Neuronal stem cell (in vitro differentiated cells): ENCODE measurements around the gene CMTM1.

Experiments used
- DNase-seq: peaks from one replicate; pipeline ENCODE4 v3.0.0-alpha.2; 2013; ENCODE audit warnings: low spot score
- H2AFZ ChIP-seq: one replicate; pipeline ENCODE4 v1.6.1; 2013; ENCODE audit warnings: mild to moderate bottlenecking, low read length, inconsistent platforms
- H2AK5ac ChIP-seq: 2 replicates; pipeline ENCODE4 v1.6.1; 2013; ENCODE audit warnings: low read depth, mild to moderate bottlenecking, inconsistent platforms, low read length, moderate library complexity, mixed read lengths
- H2BK120ac ChIP-seq: 2 replicates; pipeline ENCODE4 v1.6.1; 2013; ENCODE audit warnings: low read depth, mild to moderate bottlenecking, inconsistent platforms, low read length, moderate library complexity, mixed read lengths
- H2BK12ac ChIP-seq: one replicate; pipeline ENCODE4 v1.6.1; 2013; ENCODE audit warnings: low read length, inconsistent platforms
- H2BK15ac ChIP-seq: 2 replicates; pipeline ENCODE4 v1.6.1; 2013; ENCODE audit warnings: mild to moderate bottlenecking, low read length, inconsistent platforms, mixed read lengths
- H2BK5ac ChIP-seq: one replicate; pipeline ENCODE4 v1.6.1; 2013; ENCODE audit warnings: inconsistent platforms, mild to moderate bottlenecking, low read length, moderate library complexity
- H3K14ac ChIP-seq: one replicate; pipeline ENCODE4 v1.6.1; 2013; ENCODE audit warnings: low read length, inconsistent platforms
- H3K18ac ChIP-seq: 2 replicates; pipeline ENCODE4 v1.6.1; 2013; ENCODE audit warnings: low read length, inconsistent platforms
- H3K23ac ChIP-seq: 2 replicates; pipeline ENCODE4 v1.6.1; 2013; ENCODE audit warnings: low read depth, mild to moderate bottlenecking, mixed read lengths, low read length, inconsistent platforms; ENCODE audit not compliant: poor library complexity
- H3K27ac ChIP-seq: replicated peaks from 3 replicates; pipeline ENCODE4 v1.5.1; 2013; ENCODE audit warnings: low read length, inconsistent platforms
- H3K27me3 ChIP-seq, 3 experiments: 2 replicates each; pipeline ENCODE4 v1.6.1; 2013; ENCODE audit warnings: low read length in 3 of 3, mild to moderate bottlenecking in 2 of 3, inconsistent platforms in 1 of 3, low read depth in 1 of 3, mixed read lengths in 1 of 3, moderate library complexity in 1 of 3; ENCODE audit not compliant: control insufficient read depth in 3 of 3, insufficient read depth in 3 of 3
- H3K36me3 ChIP-seq, 2 donors: replicated peaks in 1 of 2; 2 replicates each; pipeline ENCODE4 v1.6.1; 2013; ENCODE audit warnings: low read length in 2 of 2; ENCODE audit not compliant: control insufficient read depth in 2 of 2, insufficient read depth in 2 of 2
- H3K4ac ChIP-seq: 2 replicates; pipeline ENCODE4 v1.6.1; 2013; ENCODE audit warnings: inconsistent platforms, mild to moderate bottlenecking, low read length, moderate library complexity
- H3K4me1 ChIP-seq, 2 donors: 1 replicate in 1 of 2; 2 replicates in 1 of 2; pipeline ENCODE4 v1.6.1; 2013; ENCODE audit warnings: low read length in 2 of 2, low read depth in 1 of 2; ENCODE audit not compliant: control insufficient read depth in 2 of 2, insufficient read depth in 1 of 2
- H3K4me2 ChIP-seq: one replicate; pipeline ENCODE4 v1.6.1; 2013; ENCODE audit warnings: mild to moderate bottlenecking, low read length, inconsistent platforms; ENCODE audit not compliant: insufficient read depth, poor library complexity, severe bottlenecking
- H3K4me3 ChIP-seq, 2 donors: 2 replicates each; pipeline ENCODE4 v1.5.1; 2013; ENCODE audit warnings: low read length in 2 of 2, mild to moderate bottlenecking in 2 of 2, inconsistent platforms in 1 of 2, moderate library complexity in 1 of 2
- H3K79me1 ChIP-seq: one replicate; pipeline ENCODE4 v1.6.1; 2013; ENCODE audit warnings: low read depth, mild to moderate bottlenecking, inconsistent platforms, low read length, moderate library complexity
- H3K9ac ChIP-seq: one replicate; pipeline ENCODE4 v1.6.1; 2013; ENCODE audit warnings: mild to moderate bottlenecking, low read depth, low read length, inconsistent platforms; ENCODE audit not compliant: poor library complexity
- H3K9me3 ChIP-seq, 2 donors: replicated peaks in 1 of 2; 2 replicates each; pipeline versions ENCODE3 to v1.6.1; 2013; ENCODE audit warnings: low read length in 2 of 2, mild to moderate bottlenecking in 2 of 2, inconsistent platforms in 1 of 2, low read depth in 1 of 2, mixed read lengths in 1 of 2, moderate library complexity in 1 of 2; ENCODE audit not compliant: control insufficient read depth in 2 of 2, insufficient read depth in 1 of 2
- H4K8ac ChIP-seq: one replicate; pipeline ENCODE4 v1.6.1; 2013; ENCODE audit warnings: low read depth, mild to moderate bottlenecking, inconsistent platforms, low read length, moderate library complexity
- H4K91ac ChIP-seq: one replicate; pipeline ENCODE4 v1.6.1; 2013; ENCODE audit warnings: low read length, low read depth, mild to moderate bottlenecking, inconsistent platforms; ENCODE audit not compliant: poor library complexity
- WGBS, 2 donors: extraction: QIAGEN DNeasy Blood & Tissue Kit; methylation state at CpG; one replicate each; pipeline ENCODE4 v1.1.7; 2013; ENCODE audit warnings: missing lambda C conversion rate in 2 of 2, mixed read lengths in 1 of 2; ENCODE audit not compliant: insufficient read length in 2 of 2, insufficient replicate concordance in 1 of 2; ENCODE audit errors: extremely low coverage in 2 of 2; 5-methylcytosine and 5-hydroxymethylcytosine counted together

The CMTM1 gene

GRCh38 chr16:66517586-66518263, 48.5 kb upstream of the CMTM1 start:
- H3K4me2 ChIP-seq: no peak overlapping the region
- no peak overlapping the region for H2AK5ac ChIP-seq
- H3K9ac ChIP-seq: no peak overlapping the region
- H3K14ac ChIP-seq: no peak overlapping the region
- no peak overlapping the region for H3K27ac ChIP-seq
- peaks cover 17 to 21% of the 10 kb centered on the region in 2 donors for H3K4me1 ChIP-seq
- H3K4ac ChIP-seq: no peak overlapping the region
- no peaks in the 10 kb centered on the region for H3K9me3 ChIP-seq
- no peak overlapping the region for H2BK15ac ChIP-seq
- no peak overlapping the region for H2BK5ac ChIP-seq
- H2BK12ac ChIP-seq: no peak overlapping the region
- no peak overlapping the region for H3K23ac ChIP-seq
- no peaks in the 10 kb centered on the region for H3K79me1 ChIP-seq
- no peak overlapping the region for H4K91ac ChIP-seq
- DNase-seq: no peak
- H3K27me3 ChIP-seq: no peaks in the 10 kb centered on the region
- H3K36me3 ChIP-seq: peaks cover 0 to 21% of the 10 kb centered on the region in 2 donors
- H2BK120ac ChIP-seq: no peak overlapping the region
- H3K4me3 ChIP-seq: peak overlapping the region in 1 of 2 donors; percentile 31
- WGBS, 2 donors: no CpG with 5 or more reads among the region's 8 CpGs
- peak overlapping the region; percentile 85 for H2AFZ ChIP-seq
- no peak overlapping the region for H3K18ac ChIP-seq
- no peak overlapping the region for H4K8ac ChIP-seq

DNA sequence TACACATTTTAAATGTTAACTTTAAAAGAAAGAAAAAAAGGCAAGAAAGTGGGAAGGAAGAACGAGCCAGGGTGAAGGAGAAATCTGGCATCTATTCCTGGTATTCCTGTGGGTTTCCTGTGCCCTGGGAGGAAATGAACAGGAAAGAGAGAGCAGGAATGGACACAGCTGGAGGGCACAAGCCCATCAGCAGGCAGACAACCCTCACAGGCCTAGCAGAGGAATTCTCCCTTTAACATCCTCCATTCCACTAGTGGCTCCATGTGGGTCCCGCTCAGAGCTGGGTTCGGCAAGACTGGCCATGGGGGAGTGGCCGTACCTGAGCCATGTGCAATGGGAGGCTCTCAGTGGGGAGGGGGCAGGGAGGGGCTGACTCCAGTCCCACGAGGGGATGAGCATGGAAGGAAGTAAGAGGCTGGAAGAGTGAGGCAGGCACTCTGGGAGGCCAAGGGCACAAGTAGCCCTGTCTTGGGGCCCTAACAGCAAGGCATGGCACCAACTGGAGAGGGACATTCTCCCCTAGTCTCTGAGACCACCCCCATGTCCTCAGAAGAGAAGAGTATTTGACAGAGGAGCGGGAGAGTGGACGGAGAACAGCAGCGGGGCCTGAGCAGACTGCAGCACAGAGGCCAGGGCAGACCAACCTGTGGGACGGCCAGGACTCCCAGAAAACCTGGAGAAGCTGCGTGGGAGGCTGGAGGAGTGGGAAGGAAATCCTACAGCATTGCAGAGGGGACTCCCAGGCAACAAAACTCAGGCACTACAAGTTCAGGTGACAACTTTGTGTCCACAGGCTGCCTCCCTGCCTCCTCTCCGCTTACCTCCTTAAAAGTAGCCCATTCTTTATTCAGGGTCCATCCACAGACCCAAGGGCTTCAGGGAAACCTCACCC, 46.5 kb upstream of the CMTM1 start:
- Histone ChIP-seq H4K91ac (no peak overlapping the region), H3K27ac (no peak overlapping the region), H3K36me3 (peaks cover 0 to 10% of the 10 kb centered on the region in 2 donors), H2BK5ac (peak overlapping the region; percentile 43), H3K23ac (no peak overlapping the region), H3K9me3 (no peaks in the 10 kb centered on the region), H3K4me3 (no peak overlapping the region), H2AFZ (no peak overlapping the region), H4K8ac (no peak overlapping the region), H3K4me2 (no peak overlapping the region), H3K9ac (no peak overlapping the region), H3K27me3 (no peaks in the 10 kb centered on the region), H3K4ac (no peak overlapping the region), H2BK12ac (no peak overlapping the region), H2BK120ac (no peak overlapping the region), H3K14ac (no peak overlapping the region), H3K18ac (peak overlapping the region; percentile 4), H2BK15ac (no peak overlapping the region), H3K79me1 (no peaks in the 10 kb centered on the region), H2AK5ac (no peak overlapping the region), H3K4me1 (peaks cover 12 to 17% of the 10 kb centered on the region in 2 donors)
- no CpG with 5 or more reads among the region's 11 CpGs for WGBS, 2 donors
- DNase-seq: no peak

DNA sequence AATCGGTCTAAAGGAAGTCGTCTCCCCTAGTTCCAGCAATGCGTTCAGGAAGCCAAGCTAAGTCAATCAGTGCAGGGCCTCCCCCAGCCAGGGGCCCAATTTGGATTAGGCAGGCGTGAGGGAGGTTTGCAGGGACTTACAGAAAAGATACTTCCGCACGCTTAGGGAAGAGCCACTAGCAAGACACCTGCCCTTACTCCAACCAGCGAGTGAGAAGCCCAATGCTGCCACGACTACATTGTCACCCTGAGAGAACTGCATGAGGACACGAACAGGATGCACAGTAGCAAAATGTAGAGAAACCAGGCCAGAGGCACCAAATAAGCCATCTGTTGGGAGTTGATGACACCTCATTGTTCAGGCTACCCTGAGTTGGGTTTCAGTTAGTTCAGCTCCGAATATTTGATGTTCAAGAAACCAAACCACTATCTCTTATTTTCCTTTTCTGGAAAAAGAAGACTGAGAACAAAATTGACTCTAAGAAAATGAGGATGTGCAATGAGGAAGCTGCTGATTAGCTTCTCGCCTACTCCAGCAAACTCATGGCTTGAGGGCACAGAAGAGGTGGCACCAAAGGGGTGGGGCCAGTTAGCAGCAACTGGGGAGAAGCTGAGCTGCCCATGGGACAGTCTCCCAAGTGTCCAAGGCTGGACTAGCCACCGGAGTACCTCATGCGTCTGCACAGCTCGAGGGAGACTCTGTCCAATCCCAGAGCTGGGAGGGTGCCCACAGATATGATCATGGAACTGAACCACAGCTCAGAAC, 45.7 kb upstream of the CMTM1 start:
- H3K9ac ChIP-seq: no peak overlapping the region
- no peaks in the 10 kb centered on the region for H3K79me1 ChIP-seq
- H4K8ac ChIP-seq: no peak overlapping the region
- H3K18ac ChIP-seq: no peak overlapping the region
- H2AFZ ChIP-seq: no peak overlapping the region
- no peaks in the 10 kb centered on the region for H3K27me3 ChIP-seq
- H4K91ac ChIP-seq: no peak overlapping the region
- no peak overlapping the region for H3K4ac ChIP-seq
- H3K4me2 ChIP-seq: no peak overlapping the region
- H3K27ac ChIP-seq: no peak overlapping the region
- no peak overlapping the region for H3K23ac ChIP-seq
- peak overlapping the region; percentile 40 for H2AK5ac ChIP-seq
- no peak overlapping the region for H3K14ac ChIP-seq
- H3K9me3 ChIP-seq: no peaks in the 10 kb centered on the region
- no peak overlapping the region for H2BK120ac ChIP-seq
- no peak for DNase-seq
- no CpG with 5 or more reads among the region's 14 CpGs for WGBS, 2 donors
- no peak overlapping the region for H3K4me3 ChIP-seq
- peaks cover 12 to 17% of the 10 kb centered on the region in 2 donors for H3K4me1 ChIP-seq
- H2BK15ac ChIP-seq: no peak overlapping the region
- peaks cover 2 to 13% of the 10 kb centered on the region in 2 donors for H3K36me3 ChIP-seq
- peak overlapping the region; percentile 43 for H2BK5ac ChIP-seq
- no peak overlapping the region for H2BK12ac ChIP-seq
